ENCODE results near the gene GALNT18.

GALNT18 gene

GRCh38 chr11:11584530-11584810, 37.3 kb downstream of the GALNT18 start:
- peak; percentile 84 for DNase-seq

GRCh38 chr11:11583801-11584529, 37.8 kb downstream of the GALNT18 start:
- peak; percentile 54 for DNase-seq

- DNase-seq: no peak
Measured at GRCh38 chr11:11582011-11582701, 39.6 kb downstream of the GALNT18 start.

GRCh38 chr11:11581481-11581880, 40.3 kb downstream of the GALNT18 start:
- no peak for DNase-seq

- no peak for DNase-seq
Measured at GRCh38 chr11:11580841-11581411, 40.9 kb downstream of the GALNT18 start.

GRCh38 chr11:11580012-11580411, 41.8 kb downstream of the GALNT18 start:
- DNase-seq: no peak

GRCh38 chr11:11579012-11579988, 42.5 kb downstream of the GALNT18 start:
- DNase-seq: no peak

- DNase-seq: no peak
Measured at GRCh38 chr11:11577932-11578911, 43.6 kb downstream of the GALNT18 start.

- DNase-seq: no peak
Measured at GRCh38 chr11:11577251-11577855, 44.5 kb downstream of the GALNT18 start.

GRCh38 chr11:11574373-11575287, 47.2 kb downstream of the GALNT18 start:
- DNase-seq: no peak

GRCh38 chr11:11572386-11572785, 49.4 kb downstream of the GALNT18 start:
- DNase-seq: no peak

GRCh38 chr11:11571893-11572292, 49.9 kb downstream of the GALNT18 start:
- no peak for DNase-seq

- DNase-seq: no peak
Measured at GRCh38 chr11:11570823-11571222, 51.0 kb downstream of the GALNT18 start.

- no peak for DNase-seq
Measured at GRCh38 chr11:11569936-11570491, 51.8 kb downstream of the GALNT18 start.

- DNase-seq: no peak
Measured at GRCh38 chr11:11568651-11569229, 53.1 kb downstream of the GALNT18 start.

- no peak for DNase-seq
Measured at GRCh38 chr11:11567936-11568650, 53.7 kb downstream of the GALNT18 start.

- DNase-seq: no peak
Measured at GRCh38 chr11:11565636-11566035, 56.2 kb downstream of the GALNT18 start.

GRCh38 chr11:11563200-11563975, 58.4 kb downstream of the GALNT18 start:
- DNase-seq: no peak
